ENCODE results near the gene PLPPR3.
A peak's percentile ranks its signal among the peaks of the same experiment; 100 is the strongest.

PLPPR3 gene

GRCh38 chr19:797528-798414 is 24.0 kb downstream of the PLPPR3 start:
- FAIRE-seq = no peak
- DNase-seq (ENCODE audit: low spot score) = peak; percentile 79

GRCh38 chr19:796692-797527 is 24.8 kb downstream of the PLPPR3 start, which contains the start of gene PTBP1:
Gene PTBP1, plus strand, starts transcription at chr19:797452. Its CDS starts 46 bp downstream, at chr19:797498.
- DNase-seq (ENCODE audit: low spot score) (peak; percentile 100), FAIRE-seq (peak; percentile 92)

GRCh38 chr19:795691-796581 is 25.8 kb downstream of the PLPPR3 start:
- FAIRE-seq (no peak), DNase-seq (ENCODE audit: low spot score) (no peak)

- FAIRE-seq = no peak
- DNase-seq (ENCODE audit: low spot score) = no peak
Measured at GRCh38 chr19:795073-795611, 26.6 kb downstream of the PLPPR3 start.

GRCh38 chr19:793806-794205 is 27.9 kb downstream of the PLPPR3 start:
- DNase-seq (ENCODE audit: low spot score) = no peak

GRCh38 chr19:792306-792885 is 29.4 kb downstream of the PLPPR3 start:
- FAIRE-seq (no peak), DNase-seq (ENCODE audit: low spot score) (no peak)

More at GRCh38 chr19:793806-794205, 27.9 kb downstream of the PLPPR3 start:
- FAIRE-seq = no peak

GRCh38 chr19:791567-792305 is 30.0 kb downstream of the PLPPR3 start:
- no peak for FAIRE-seq
- no peak for DNase-seq (ENCODE audit: low spot score)

GRCh38 chr19:791007-791566 is 30.7 kb downstream of the PLPPR3 start:
- no peak for FAIRE-seq

GRCh38 chr19:789701-790060 is 32.1 kb downstream of the PLPPR3 start:
- DNase-seq (ENCODE audit: low spot score) (no peak), FAIRE-seq (no peak)

More at GRCh38 chr19:791007-791566, 30.7 kb downstream of the PLPPR3 start:
- DNase-seq (ENCODE audit: low spot score) = no peak

GRCh38 chr19:788983-789700 is 32.6 kb downstream of the PLPPR3 start:
- FAIRE-seq (no peak), DNase-seq (ENCODE audit: low spot score) (no peak)

- FAIRE-seq = no peak
- no peak for DNase-seq (ENCODE audit: low spot score)
Measured at GRCh38 chr19:788686-788982, 33.1 kb downstream of the PLPPR3 start.

GRCh38 chr19:787536-787935 is 34.2 kb downstream of the PLPPR3 start:
- DNase-seq (ENCODE audit: low spot score) (no peak), FAIRE-seq (no peak)

GRCh38 chr19:784541-784940 is 37.2 kb downstream of the PLPPR3 start:
- FAIRE-seq (no peak), DNase-seq (ENCODE audit: low spot score) (no peak)

GRCh38 chr19:782878-783668 is 38.7 kb downstream of the PLPPR3 start:
- no peak for FAIRE-seq
- no peak for DNase-seq (ENCODE audit: low spot score)

GRCh38 chr19:782185-782877 is 39.4 kb downstream of the PLPPR3 start:
- FAIRE-seq (no peak), DNase-seq (ENCODE audit: low spot score) (peak; percentile 38)

GRCh38 chr19:781800-782184 is 40.0 kb downstream of the PLPPR3 start:
- FAIRE-seq = no peak

GRCh38 chr19:780935-781334 is 40.8 kb downstream of the PLPPR3 start:
- DNase-seq (ENCODE audit: low spot score) (no peak), FAIRE-seq (no peak)

More at GRCh38 chr19:781800-782184, 40.0 kb downstream of the PLPPR3 start:
- DNase-seq (ENCODE audit: low spot score) = no peak
